Liver (tissue), 9 donors: Measurements from ENCODE around the gene FBN3. TPM values are rescaled to one million over a fixed set of nuclear protein-coding genes. Genes with fewer than 3 reads are reported as not detected.

ENCODE experiments used
- DNase-seq: peaks from one replicate; pipeline ENCODE4 v3.0.0-alpha.2; 2017; ENCODE audit warnings: low spot score
- H3K27ac ChIP-seq, 2 donors: one replicate each; pipeline ENCODE4 v1.7.0; 2013; ENCODE audit warnings: inconsistent platforms in 2 of 2, low read length in 2 of 2, control low read depth in 1 of 2, low read depth in 1 of 2, mild to moderate bottlenecking in 1 of 2
- H3K27me3 ChIP-seq, 4 donors: one replicate each; pipeline versions ENCODE4 v1.6.1 to v1.7.0; 2013; ENCODE audit warnings: low read length in 3 of 4, inconsistent platforms in 1 of 4, mild to moderate bottlenecking in 1 of 4, moderate library complexity in 1 of 4; ENCODE audit not compliant: control insufficient read depth in 4 of 4, insufficient read depth in 4 of 4
- H3K36me3 ChIP-seq, 4 donors: one replicate each; pipeline versions ENCODE4 v1.6.1 to v1.7.0; 2013; ENCODE audit warnings: low read length in 3 of 4, mild to moderate bottlenecking in 3 of 4, low read depth in 1 of 4, moderate library complexity in 1 of 4; ENCODE audit not compliant: control insufficient read depth in 4 of 4, insufficient read depth in 3 of 4
- H3K4me1 ChIP-seq, 4 donors: one replicate each; pipeline versions ENCODE4 v1.6.1 to v1.7.0; 2013; ENCODE audit warnings: low read length in 3 of 4, mild to moderate bottlenecking in 3 of 4, moderate library complexity in 1 of 4; ENCODE audit not compliant: control insufficient read depth in 4 of 4, insufficient read depth in 4 of 4
- H3K4me3 ChIP-seq, 3 donors: one replicate each; pipeline versions ENCODE4 v1.6.1 to v1.7.0; 2013; ENCODE audit warnings: low read length in 3 of 3, control low read depth in 1 of 3, low read depth in 1 of 3, mild to moderate bottlenecking in 1 of 3
- H3K9ac ChIP-seq, 2 donors: one replicate each; pipeline ENCODE4 v1.7.0; 2013; ENCODE audit warnings: low read length in 2 of 2, mild to moderate bottlenecking in 2 of 2, moderate library complexity in 2 of 2, control low read depth in 1 of 2, low read depth in 1 of 2
- H3K9me3 ChIP-seq, 4 donors: one replicate each; pipeline versions ENCODE4 v1.6.1 to v1.7.0; 2013; ENCODE audit warnings: low read length in 3 of 4; ENCODE audit not compliant: control insufficient read depth in 4 of 4
- EGR1 ChIP-seq, 2 donors: IDR thresholded peaks; 2 replicates each; pipeline ENCODE4 v1.6.1; 2016 to 2018; ENCODE audit warnings: antibody characterized with exemption in 2 of 2, low read depth in 2 of 2
- FOXA1 ChIP-seq: IDR thresholded peaks from 2 replicates; pipeline ENCODE4 v1.6.1; 2016; ENCODE audit warnings: antibody characterized with exemption
- FOXA2 ChIP-seq: IDR thresholded peaks from 2 replicates; pipeline ENCODE4 v1.6.1; 2016; ENCODE audit warnings: antibody characterized with exemption
- GABPA ChIP-seq, 2 donors: IDR thresholded peaks in 1 of 2; conservative IDR thresholded peaks in 1 of 2; 2 replicates each; pipeline ENCODE4 v1.6.1; 2016; ENCODE audit warnings: antibody characterized with exemption in 2 of 2, mild to moderate bottlenecking in 1 of 2, moderate library complexity in 1 of 2
- HNF4A ChIP-seq, 2 donors: conservative IDR thresholded peaks; 2 replicates each; pipeline ENCODE4 v1.6.1; 2016; ENCODE audit warnings: antibody characterized with exemption in 2 of 2, mild to moderate bottlenecking in 2 of 2
- HNF4G ChIP-seq: IDR thresholded peaks from 2 replicates; pipeline ENCODE4 v1.6.1; 2016; ENCODE audit warnings: antibody characterized with exemption
- JUND ChIP-seq, 2 donors: IDR thresholded peaks; 2 replicates each; pipeline ENCODE4 v1.6.1; 2016; ENCODE audit warnings: antibody characterized with exemption in 2 of 2
- MAX ChIP-seq: IDR thresholded peaks from 2 replicates; pipeline ENCODE4 v1.6.1; 2016; ENCODE audit warnings: antibody characterized with exemption
- NR2F2 ChIP-seq: IDR thresholded peaks from 2 replicates; pipeline ENCODE4 v1.6.1; 2016; ENCODE audit warnings: antibody characterized with exemption
- RAD21 ChIP-seq, 2 donors: IDR thresholded peaks; 2 replicates each; pipeline ENCODE4 v1.6.1; 2016; ENCODE audit warnings: antibody characterized with exemption in 2 of 2, mild to moderate bottlenecking in 2 of 2
- REST ChIP-seq: IDR thresholded peaks from 2 replicates; pipeline ENCODE4 v1.6.1; 2016; ENCODE audit warnings: antibody characterized with exemption, mild to moderate bottlenecking
- RXRA ChIP-seq, 2 donors: IDR thresholded peaks; 2 replicates each; pipeline ENCODE4 v1.6.1; 2017 to 2018; ENCODE audit warnings: antibody characterized with exemption in 2 of 2, mild to moderate bottlenecking in 1 of 2
- SP1 ChIP-seq: IDR thresholded peaks from 2 replicates; pipeline ENCODE4 v1.6.1; 2018; ENCODE audit warnings: antibody characterized with exemption, mild to moderate bottlenecking
- TAF1 ChIP-seq: conservative IDR thresholded peaks from 2 replicates; pipeline ENCODE4 v1.6.1; 2016; ENCODE audit warnings: antibody characterized with exemption, mild to moderate bottlenecking
- YY1 ChIP-seq: IDR thresholded peaks from 2 replicates; pipeline ENCODE4 v1.6.1; 2016; ENCODE audit warnings: antibody characterized with exemption, mild to moderate bottlenecking
- ZBTB33 ChIP-seq: IDR thresholded peaks from 2 replicates; pipeline ENCODE4 v1.6.1; 2016; ENCODE audit warnings: antibody characterized with exemption
- WGBS: extraction: QIAGEN DNeasy Blood & Tissue Kit; methylation state at CpG from one replicate; pipeline ENCODE4 v1.1.7; 2013; 5-methylcytosine and 5-hydroxymethylcytosine counted together
- polyA plus RNA-seq, 2 donors: library from polyadenylated mRNA; stranded (reverse) in 1 of 2; unstranded in 1 of 2; fragments of 200-250 nt in 1 of 2; fragments of >200 nt in 1 of 2; fragmentation: Nextera tagmentation in 1 of 2; extraction: Ambion mirVana in 1 of 2; gene quantifications; one replicate each; pipeline versions ENCODE4 v1.2.1 to v1.2.3, GENCODE V29; 2013 to 2015
- total RNA-seq, 2 donors: library from RNA; depleted of rRNA; stranded (reverse); fragments of >200 nt; gene quantifications; one replicate each; pipeline ENCODE4 v1.2.3, GENCODE V29; 2014
- TF ChIP-seq, protein P1 (sequence below): IDR thresholded peaks from 2 replicates; pipeline ENCODE4 v1.6.1; 2016; ENCODE audit warnings: antibody characterized with exemption
- TF ChIP-seq, protein P2 (sequence below): fragments of 150-350 bp; IDR thresholded peaks from 2 replicates; pipeline ENCODE4 v1.5.1; 2017; ENCODE audit warnings: improper control_type of control experiment, low read depth, low read length; ENCODE audit not compliant: missing input control
- donor health status: healthy.
- donor health status: healthy.
- donor health status: healthy.
- donor health status: healthy.
- donor health status: healthy.

The FBN3 gene
- total and polyA plus RNA-seq, 4 donors: under 0.01 to 0.61 (median 0.08) TPM; not detected in 1

GRCh38 chr19:8097681-8098567, 51.5 kb downstream of the FBN3 start:
- H3K36me3 ChIP-seq: no peaks in the 10 kb centered on the region
- DNase-seq: no peak
- no peaks in the 10 kb centered on the region for H3K27me3 ChIP-seq
- no peak overlapping the region for H3K9ac ChIP-seq
- no peaks in the 10 kb centered on the region for H3K4me1 ChIP-seq
- H3K9me3 ChIP-seq: peaks cover 6 to 20% (median 14%) of the 10 kb centered on the region in 4 donors
- TF ChIP-seq MAX: no peak
- TF ChIP-seq, protein P1, sequence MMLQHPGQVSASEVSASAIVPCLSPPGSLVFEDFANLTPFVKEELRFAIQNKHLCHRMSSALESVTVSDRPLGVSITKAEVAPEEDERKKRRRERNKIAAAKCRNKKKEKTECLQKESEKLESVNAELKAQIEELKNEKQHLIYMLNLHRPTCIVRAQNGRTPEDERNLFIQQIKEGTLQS: no peak
- no peak for TF ChIP-seq RAD21 (IDR thresholded peaks at IDR 0.05)
- TF ChIP-seq HNF4A (conservative IDR thresholded peaks at IDR 0.05): no peak
- no peak for TF ChIP-seq GABPA (IDR thresholded peaks at IDR 0.05 in 1 of 2, conservative IDR thresholded peaks at IDR 0.05 in 1 of 2)
- TF ChIP-seq, protein P2, sequence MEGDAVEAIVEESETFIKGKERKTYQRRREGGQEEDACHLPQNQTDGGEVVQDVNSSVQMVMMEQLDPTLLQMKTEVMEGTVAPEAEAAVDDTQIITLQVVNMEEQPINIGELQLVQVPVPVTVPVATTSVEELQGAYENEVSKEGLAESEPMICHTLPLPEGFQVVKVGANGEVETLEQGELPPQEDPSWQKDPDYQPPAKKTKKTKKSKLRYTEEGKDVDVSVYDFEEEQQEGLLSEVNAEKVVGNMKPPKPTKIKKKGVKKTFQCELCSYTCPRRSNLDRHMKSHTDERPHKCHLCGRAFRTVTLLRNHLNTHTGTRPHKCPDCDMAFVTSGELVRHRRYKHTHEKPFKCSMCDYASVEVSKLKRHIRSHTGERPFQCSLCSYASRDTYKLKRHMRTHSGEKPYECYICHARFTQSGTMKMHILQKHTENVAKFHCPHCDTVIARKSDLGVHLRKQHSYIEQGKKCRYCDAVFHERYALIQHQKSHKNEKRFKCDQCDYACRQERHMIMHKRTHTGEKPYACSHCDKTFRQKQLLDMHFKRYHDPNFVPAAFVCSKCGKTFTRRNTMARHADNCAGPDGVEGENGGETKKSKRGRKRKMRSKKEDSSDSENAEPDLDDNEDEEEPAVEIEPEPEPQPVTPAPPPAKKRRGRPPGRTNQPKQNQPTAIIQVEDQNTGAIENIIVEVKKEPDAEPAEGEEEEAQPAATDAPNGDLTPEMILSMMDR: no peak
- no peak for TF ChIP-seq JUND (IDR thresholded peaks at IDR 0.05)
- no peak overlapping the region for H3K27ac ChIP-seq
- H3K4me3 ChIP-seq: no peak overlapping the region
- 74% methylated on average over 5 of the region's 5 CpGs for WGBS

GRCh38 chr19:8097198-8097597, 52.2 kb downstream of the FBN3 start:
- WGBS: 96% methylated on average over 10 of the region's 10 CpGs
- peaks cover 6 to 20% (median 14%) of the 10 kb centered on the region in 4 donors for H3K9me3 ChIP-seq
- no peaks in the 10 kb centered on the region for H3K36me3 ChIP-seq
- no peak overlapping the region for H3K27ac ChIP-seq
- no peak for DNase-seq
- H3K9ac ChIP-seq: no peak overlapping the region
- H3K27me3 ChIP-seq: no peaks in the 10 kb centered on the region
- H3K4me1 ChIP-seq: no peaks in the 10 kb centered on the region
- TF ChIP-seq REST: no peak
- TF ChIP-seq YY1: no peak
- no peak for TF ChIP-seq MAX
- TF ChIP-seq RAD21 (IDR thresholded peaks at IDR 0.05): no peak
- TF ChIP-seq FOXA2: no peak
- TF ChIP-seq EGR1 (IDR thresholded peaks at IDR 0.05; ENCODE audit: low read depth in 2 of 2): no peak
- TF ChIP-seq, protein P2: no peak
- no peak for TF ChIP-seq HNF4A (conservative IDR thresholded peaks at IDR 0.05)
- TF ChIP-seq HNF4G: no peak
- no peak for TF ChIP-seq FOXA1
- TF ChIP-seq, protein P1: no peak
- no peak for TF ChIP-seq TAF1
- no peak for TF ChIP-seq ZBTB33
- TF ChIP-seq RXRA (IDR thresholded peaks at IDR 0.05): no peak
- TF ChIP-seq GABPA (IDR thresholded peaks at IDR 0.05 in 1 of 2, conservative IDR thresholded peaks at IDR 0.05 in 1 of 2): no peak
- TF ChIP-seq NR2F2: no peak
- TF ChIP-seq SP1: no peak
- TF ChIP-seq JUND (IDR thresholded peaks at IDR 0.05): no peak
- no peak overlapping the region for H3K4me3 ChIP-seq
